Measurements from ENCODE around the gene GABRB3. TPM values are rescaled to one million over a fixed set of nuclear protein-coding genes. Genes with fewer than 3 reads are reported as not detected.

The GABRB3 gene
- total RNA-seq, 1 donor from 2014 or later = not detected

DNA sequence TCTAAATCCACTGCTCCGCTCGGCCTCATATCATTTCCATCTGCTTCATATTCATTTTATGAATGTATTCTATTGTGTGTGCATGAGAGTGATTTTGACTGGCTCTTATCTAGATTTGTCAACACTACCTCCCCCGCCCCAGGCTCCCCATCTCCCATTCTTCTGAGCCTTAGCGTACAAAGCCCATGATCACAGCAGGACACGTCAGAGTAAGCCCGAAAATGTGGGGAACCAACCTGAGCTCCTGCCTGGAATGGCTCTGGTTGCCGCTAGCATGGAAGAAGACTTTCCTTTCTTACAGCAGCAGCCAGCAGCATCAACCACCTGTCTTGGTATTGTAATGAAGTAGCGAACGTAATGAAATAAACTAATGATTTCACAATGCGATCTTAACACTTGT, 61.4 kb downstream of the GABRB3 start:
- no peak overlapping the region for H3K27ac ChIP-seq
- no peak for DNase-seq (ENCODE audit: low spot score in 2 of 2)
- no peaks in the 10 kb centered on the region for H3K36me3 ChIP-seq
- H3K4me1 ChIP-seq = no peaks in the 10 kb centered on the region
- H3K4me3 ChIP-seq = no peak overlapping the region
- intact Hi-C loops (cut with DNase I) = no loop called here
- no peaks in the 10 kb centered on the region for H3K27me3 ChIP-seq
- TF ChIP-seq, protein P1, sequence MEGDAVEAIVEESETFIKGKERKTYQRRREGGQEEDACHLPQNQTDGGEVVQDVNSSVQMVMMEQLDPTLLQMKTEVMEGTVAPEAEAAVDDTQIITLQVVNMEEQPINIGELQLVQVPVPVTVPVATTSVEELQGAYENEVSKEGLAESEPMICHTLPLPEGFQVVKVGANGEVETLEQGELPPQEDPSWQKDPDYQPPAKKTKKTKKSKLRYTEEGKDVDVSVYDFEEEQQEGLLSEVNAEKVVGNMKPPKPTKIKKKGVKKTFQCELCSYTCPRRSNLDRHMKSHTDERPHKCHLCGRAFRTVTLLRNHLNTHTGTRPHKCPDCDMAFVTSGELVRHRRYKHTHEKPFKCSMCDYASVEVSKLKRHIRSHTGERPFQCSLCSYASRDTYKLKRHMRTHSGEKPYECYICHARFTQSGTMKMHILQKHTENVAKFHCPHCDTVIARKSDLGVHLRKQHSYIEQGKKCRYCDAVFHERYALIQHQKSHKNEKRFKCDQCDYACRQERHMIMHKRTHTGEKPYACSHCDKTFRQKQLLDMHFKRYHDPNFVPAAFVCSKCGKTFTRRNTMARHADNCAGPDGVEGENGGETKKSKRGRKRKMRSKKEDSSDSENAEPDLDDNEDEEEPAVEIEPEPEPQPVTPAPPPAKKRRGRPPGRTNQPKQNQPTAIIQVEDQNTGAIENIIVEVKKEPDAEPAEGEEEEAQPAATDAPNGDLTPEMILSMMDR (IDR thresholded peaks at IDR 0.05) = no peak
- no peaks in the 10 kb centered on the region for H3K9me3 ChIP-seq

DNA sequence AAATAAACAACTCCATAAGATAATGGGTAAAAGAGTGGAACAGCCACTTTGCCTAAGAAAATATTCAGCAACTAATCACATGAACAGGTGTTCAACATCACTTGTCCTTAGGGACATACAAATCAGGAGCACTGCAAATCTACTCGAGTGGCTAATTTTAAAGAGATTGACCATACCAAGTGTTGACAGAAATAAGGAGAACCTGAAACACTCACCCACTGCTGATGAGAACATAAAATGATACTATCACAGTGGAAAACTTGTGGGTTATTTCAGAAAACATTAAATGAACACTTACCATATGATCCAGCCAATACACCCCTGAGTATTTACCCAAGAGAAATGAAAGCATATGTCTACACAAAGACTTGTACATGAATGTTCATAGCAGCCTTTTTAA, 70.5 kb downstream of the GABRB3 start:
- no peaks in the 10 kb centered on the region for H3K27me3 ChIP-seq
- intact Hi-C loops (cut with DNase I) = no loop called here

DNA sequence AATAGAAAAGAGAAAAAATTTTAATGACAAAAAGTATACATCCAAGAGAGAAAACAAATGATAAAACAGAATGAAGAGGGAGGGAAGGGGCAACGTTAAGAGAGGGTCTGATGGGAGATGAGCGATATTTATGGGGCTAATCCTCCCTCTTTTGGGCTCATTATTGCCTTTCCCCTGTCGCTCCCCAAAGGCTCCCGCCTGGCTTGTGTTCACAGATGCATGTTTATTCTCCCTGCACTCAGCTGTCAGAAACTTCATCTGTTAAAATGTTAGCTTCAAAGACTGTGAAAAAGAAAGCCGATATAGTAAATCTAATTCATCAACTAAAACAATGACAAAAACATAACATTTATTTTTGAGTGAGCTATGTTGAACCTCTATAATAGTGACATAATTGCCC, 74.3 kb downstream of the GABRB3 start:
- H3K27me3 ChIP-seq = no peaks in the 10 kb centered on the region
- H3K4me3 ChIP-seq = no peak overlapping the region
- H3K4me1 ChIP-seq = no peaks in the 10 kb centered on the region
- H3K27ac ChIP-seq = no peak overlapping the region
- intact Hi-C loops (cut with DNase I) = no loop called here
- TF ChIP-seq, protein P1 (IDR thresholded peaks at IDR 0.05) = no peak
- H3K36me3 ChIP-seq = no peaks in the 10 kb centered on the region
- DNase-seq (ENCODE audit: low spot score in 2 of 2) = no peak
- H3K9me3 ChIP-seq = no peaks in the 10 kb centered on the region

More for the DNA sequence above, 70.5 kb downstream of the GABRB3 start:
- Histone ChIP-seq H3K36me3 (no peaks in the 10 kb centered on the region), H3K27ac (no peak overlapping the region), H3K4me3 (no peak overlapping the region), H3K4me1 (no peaks in the 10 kb centered on the region), H3K9me3 (no peaks in the 10 kb centered on the region)
- TF ChIP-seq, protein P1 (IDR thresholded peaks at IDR 0.05) = no peak
- DNase-seq (ENCODE audit: low spot score in 2 of 2) = no peak

DNA sequence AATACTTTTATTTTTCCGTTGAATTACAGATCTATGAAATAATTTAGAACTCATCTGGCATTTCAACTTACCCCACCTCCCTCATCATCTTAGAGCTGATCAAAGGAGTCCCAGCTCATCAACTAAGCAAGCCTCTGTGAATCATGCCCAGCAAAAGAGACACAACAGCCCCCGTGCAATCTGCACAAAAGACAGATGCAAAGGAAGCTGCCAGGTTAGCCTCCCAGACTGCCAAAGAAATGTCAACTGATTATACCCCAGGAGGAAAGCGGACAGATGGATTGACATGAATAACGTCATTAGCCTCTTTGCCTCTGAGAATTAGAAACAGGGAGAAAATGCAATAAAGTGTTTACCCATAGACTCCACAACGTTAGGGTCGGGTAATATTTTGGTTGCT, 75.0 kb downstream of the GABRB3 start:
- TF ChIP-seq, protein P1 (IDR thresholded peaks at IDR 0.05) = no peak
- H3K4me1 ChIP-seq = no peaks in the 10 kb centered on the region
- no peaks in the 10 kb centered on the region for H3K9me3 ChIP-seq
- no peaks in the 10 kb centered on the region for H3K27me3 ChIP-seq
- no peaks in the 10 kb centered on the region for H3K36me3 ChIP-seq
- no peak for DNase-seq (ENCODE audit: low spot score in 2 of 2)
- intact Hi-C loops (cut with DNase I) = no loop called here
- no peak overlapping the region for H3K27ac ChIP-seq
- H3K4me3 ChIP-seq = no peak overlapping the region

DNA sequence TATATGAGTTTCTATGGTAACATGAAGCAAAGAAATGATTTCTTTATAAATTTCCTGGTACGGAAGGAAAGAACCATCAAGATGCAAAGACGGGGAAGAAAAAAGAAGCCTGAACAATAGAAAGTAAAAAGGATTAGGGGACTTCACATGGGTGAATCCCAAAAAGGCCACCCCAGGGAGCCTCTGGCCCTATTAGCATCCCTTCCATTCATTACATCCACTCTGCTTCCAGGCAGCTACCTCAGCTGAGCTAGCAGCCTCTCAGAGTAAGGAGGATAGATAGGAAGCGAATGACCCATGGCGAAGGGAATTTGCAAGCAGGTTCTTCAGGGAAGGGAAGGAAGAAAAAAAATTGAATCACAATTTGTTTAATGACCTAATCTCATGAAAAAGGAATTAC, 81.6 kb downstream of the GABRB3 start:
- no peaks in the 10 kb centered on the region for H3K9me3 ChIP-seq
- H3K4me3 ChIP-seq = no peak overlapping the region
- H3K36me3 ChIP-seq = no peaks in the 10 kb centered on the region
- TF ChIP-seq, protein P1 (IDR thresholded peaks at IDR 0.05) = no peak
- intact Hi-C loops (cut with DNase I) = no loop called here
- H3K27ac ChIP-seq = no peak overlapping the region
- H3K27me3 ChIP-seq = no peaks in the 10 kb centered on the region
- H3K4me1 ChIP-seq = no peaks in the 10 kb centered on the region
- no peak for DNase-seq (ENCODE audit: low spot score in 2 of 2)

DNA sequence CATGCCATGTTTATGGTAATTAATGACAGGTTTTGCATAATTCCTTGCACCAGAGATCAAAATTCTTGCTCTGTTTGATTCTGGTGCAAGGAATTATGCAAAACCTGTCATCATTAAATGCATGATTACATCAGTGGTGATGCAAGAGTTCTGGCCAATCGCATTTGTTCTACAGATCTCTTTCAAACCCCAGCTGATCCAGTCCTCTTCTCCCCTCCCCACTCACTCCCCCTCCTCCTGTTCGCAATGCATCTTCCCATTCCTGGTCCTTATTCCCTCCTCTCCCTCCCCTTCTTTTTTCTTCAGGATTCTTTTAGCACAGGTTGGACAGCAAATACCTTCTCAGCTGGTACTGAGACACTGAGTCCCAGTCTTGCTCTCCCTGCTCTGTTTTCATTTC, 82.1 kb downstream of the GABRB3 start:
- H3K27ac ChIP-seq = no peak overlapping the region
- H3K27me3 ChIP-seq = no peaks in the 10 kb centered on the region
- no peaks in the 10 kb centered on the region for H3K36me3 ChIP-seq
- H3K4me3 ChIP-seq = no peak overlapping the region
- TF ChIP-seq, protein P1 (IDR thresholded peaks at IDR 0.05) = no peak
- no peak for DNase-seq (ENCODE audit: low spot score in 2 of 2)
- no peaks in the 10 kb centered on the region for H3K9me3 ChIP-seq
- intact Hi-C loops (cut with DNase I) = no loop called here
- no peaks in the 10 kb centered on the region for H3K4me1 ChIP-seq
